ENCODE results near the gene SEC24C.

SEC24C gene

GRCh38 chr10:73814896-73815718 lies 70.9 kb downstream of the SEC24C start:
- no peak for DNase-seq

GRCh38 chr10:73815719-73816030 lies 71.5 kb downstream of the SEC24C start:
- DNase-seq: no peak

- no peak for DNase-seq
These were observed 73.0 kb downstream of the SEC24C start for GRCh38 chr10:73816917-73817729.

GRCh38 chr10:73817826-73818225 lies 73.7 kb downstream of the SEC24C start:
- no peak for DNase-seq

GRCh38 chr10:73818402-73818801 lies 74.2 kb downstream of the SEC24C start:
- no peak for DNase-seq

GRCh38 chr10:73819081-73819480 lies 74.9 kb downstream of the SEC24C start:
- DNase-seq: no peak

GRCh38 chr10:73819513-73820093 lies 75.4 kb downstream of the SEC24C start:
- DNase-seq: no peak

All from fibroblast of skin of right quadriceps (primary cell).